Measurements from ENCODE around the gene RPAIN.
A peak's percentile ranks its signal among the peaks of the same experiment; 100 is the strongest.
"Not testable (repeated sequence)": the region's sequence is repeated elsewhere in the genome, so short reads cannot be mapped to it uniquely, and the experiment has no call there.

RPAIN gene

DNA sequence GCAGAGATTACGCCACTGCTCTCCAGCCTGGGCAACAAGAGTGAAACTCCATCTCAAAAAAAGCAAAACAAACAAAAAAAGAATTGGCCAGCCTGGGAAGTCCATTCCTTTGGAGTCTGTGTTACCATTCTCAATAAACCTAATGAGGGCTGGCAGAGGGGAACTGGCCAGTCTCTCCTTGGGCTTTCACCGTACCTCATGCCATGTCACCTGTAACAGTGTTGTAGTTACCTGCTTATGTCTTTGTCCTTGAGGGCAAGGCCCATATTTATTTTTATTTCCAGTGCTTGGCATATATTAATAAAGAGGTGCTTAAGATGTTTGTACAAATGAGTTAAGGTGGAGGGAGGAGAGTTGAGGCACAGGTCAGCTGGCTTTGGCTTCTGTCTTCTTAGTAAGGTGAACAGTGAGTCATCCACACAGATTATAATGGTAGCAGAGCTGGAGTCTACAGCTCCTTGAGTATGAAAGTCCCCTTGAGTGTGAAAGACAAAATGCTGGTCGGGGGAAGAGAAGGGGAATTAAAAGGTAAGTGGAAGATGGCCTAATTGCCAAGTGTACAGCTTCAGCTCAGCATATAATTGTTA lies 10.5 kb downstream of the RPAIN start:
- no peak for DNase-seq

DNA sequence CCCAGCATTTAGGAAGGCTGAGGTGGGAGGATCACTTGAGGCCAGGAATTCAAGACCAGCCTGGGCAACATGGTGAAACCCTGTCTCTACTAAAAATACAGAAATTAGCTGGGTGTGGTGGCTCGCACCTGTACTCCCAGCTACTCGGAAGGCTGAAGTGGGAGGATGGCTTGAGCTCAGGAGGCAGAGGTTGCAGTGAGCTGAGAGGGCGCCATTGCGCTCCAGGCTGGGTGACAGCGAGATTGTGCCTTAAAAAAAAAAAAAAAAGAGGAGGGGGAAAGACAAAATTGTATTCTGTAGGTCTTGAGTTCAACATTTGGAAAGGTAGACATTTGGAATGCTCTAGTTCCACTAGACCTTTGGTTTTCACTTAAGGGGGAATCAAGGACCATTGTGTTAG lies 11.3 kb downstream of the RPAIN start:
- not testable (repeated sequence) for DNase-seq

DNA sequence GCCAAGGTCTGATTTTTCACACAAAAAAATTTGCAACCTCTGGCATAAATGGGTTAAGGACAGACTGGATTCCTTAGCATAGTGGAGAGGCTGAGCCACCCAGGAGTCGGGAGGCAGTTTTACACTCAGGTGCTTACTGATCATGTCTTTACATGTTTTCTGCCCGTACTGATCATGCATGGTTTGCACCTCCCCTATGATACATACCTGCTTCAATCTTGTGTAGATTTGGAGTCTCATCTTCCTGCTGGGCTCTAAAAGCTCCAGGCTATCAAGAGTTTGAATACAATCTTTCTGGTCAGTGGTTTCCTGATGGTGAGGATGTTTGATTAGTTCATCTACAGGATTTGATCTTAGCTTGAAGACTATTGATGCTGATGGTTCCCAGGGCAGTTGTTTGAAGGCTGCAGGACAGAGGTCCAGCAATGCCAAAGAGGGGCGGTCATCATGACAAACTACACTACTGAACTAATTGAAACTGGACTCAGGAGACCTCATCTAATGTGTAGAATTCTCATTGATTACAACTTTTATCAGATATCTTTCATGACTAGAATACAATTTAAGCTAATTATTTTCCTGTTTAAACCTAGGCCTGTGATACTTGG lies 12.1 kb downstream of the RPAIN start:
- no peak for DNase-seq

DNA sequence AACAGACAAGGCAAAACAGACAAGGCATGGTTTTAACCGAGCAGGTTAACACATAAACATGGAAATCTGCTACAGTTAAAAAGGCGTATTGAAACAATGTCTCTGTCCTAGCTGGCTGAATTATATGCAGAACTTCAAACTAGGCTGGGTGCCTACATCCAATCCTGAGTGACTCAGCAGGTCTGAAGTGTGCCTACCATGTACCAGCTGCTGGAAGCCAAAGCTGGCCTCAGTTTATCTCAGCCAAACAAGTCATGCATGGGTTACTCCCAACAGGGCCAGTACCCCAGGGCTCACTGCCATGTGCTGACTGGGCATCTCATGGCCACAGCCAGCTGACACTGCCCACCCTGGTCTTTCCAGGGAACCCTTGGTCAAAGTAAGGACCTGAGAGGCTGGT lies 15.0 kb downstream of the RPAIN start:
- DNase-seq, result no peak

DNA sequence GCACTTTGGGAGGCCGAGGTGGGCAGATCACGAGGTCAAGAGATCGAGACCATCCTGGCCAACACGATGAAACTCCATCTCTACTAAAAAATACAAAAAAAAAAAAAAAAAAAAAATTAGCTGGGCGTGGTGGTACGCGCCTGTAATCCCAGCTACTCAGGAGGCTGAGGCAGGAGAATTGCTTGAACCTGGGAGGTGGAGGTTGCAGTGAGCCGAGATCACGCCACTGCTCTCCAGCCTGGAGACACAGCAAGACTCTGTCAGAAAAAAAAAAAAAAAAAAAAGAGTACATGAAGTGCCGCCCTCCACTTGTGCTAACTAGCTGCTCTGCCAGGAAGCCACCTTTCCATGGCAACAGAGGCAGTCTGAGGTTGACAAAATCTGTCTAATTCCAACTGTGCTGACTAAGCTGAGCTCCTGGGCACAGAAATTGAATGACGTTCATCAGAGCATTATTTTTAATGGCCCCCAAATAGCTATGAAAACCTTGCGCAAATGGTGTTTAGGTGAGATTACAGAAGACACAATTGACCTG lies 15.9 kb downstream of the RPAIN start:
- not testable (repeated sequence) for DNase-seq

DNA sequence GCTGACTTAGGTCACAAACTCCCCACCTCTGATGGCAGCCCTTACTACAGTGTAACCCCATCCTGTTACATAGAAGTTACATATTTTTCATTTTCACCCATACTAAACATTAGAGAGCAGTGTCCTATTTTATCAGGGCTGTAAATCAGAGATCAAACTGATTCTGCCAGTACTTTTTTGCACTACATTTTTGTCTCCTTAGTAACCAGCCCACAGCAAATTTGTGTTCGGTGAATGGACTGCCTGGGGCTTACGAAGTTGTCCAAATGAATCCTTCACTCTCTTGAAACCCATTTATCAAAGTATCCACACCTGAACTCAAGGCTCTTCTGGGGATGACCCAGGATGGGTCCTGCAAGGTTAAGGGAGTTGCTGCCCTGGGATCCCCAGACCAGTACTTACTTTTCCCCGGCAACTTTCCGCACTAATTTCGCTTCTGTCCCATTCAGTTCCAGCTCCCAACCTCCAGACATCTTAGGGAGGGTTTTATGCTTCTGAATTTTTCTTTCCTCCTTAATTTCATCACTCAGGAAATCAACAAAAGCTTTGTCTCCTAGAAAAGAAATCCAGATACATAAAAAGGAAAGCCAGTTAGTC lies 17.8 kb downstream of the RPAIN start:
- DNase-seq, result no peak

DNA sequence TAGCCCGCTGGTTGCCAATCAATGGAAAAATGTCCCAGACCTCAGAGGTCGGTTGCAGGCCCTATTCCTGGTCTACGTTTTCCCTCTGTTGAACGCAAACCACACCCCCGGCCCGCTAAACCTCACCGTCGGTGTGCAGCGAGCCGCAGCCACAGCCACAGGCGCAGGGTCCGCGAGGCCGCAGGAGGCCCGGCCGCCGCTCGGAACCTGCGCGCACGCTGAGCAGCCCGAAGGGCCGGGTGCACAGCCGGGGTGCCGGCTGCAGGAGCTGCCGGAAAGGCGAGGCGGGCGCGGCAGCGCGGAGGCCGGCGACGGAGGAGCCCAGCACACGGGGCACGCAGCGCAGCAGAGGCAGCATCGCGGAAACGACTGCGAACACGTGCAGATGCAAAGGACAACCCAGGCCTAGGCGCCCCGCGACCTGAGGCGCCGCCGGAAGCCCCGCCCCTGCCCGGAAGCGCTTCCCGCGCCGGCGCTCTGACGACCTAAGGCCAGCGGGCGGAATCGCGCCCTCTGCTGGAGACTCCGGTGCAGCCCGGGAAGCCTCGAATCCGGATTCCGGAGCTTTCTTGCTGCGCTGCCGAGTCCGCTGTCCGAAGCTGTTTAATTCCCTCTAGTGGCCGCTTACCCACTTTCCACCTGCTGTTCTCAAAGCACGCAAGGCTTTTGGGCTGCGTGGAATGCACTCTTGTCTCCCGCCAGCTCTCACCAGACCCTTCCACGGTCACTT lies 18.9 kb downstream of the RPAIN start, which contains the start of gene C1QBP:
TSS of gene C1QBP (minus strand) at position 440 of the 730 bp plus-strand sequence. CDS start at position 358, 82 bp downstream.
- peak; percentile 87 for DNase-seq

DNA sequence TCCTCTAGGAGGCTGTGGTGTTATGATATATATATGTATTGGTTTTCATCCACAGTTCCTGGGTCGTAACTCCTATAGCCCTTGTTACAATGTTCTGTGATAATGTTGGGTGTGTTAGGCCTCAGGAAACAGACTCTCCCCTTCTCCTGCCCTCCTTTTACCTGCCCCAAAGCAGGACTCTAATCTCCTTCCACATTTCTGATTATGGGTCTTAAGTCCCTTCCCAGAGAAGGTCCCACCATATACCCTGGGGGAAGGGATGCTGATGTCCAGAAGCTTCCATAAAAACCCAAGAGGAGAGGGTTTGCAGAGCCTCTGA lies 19.4 kb downstream of the RPAIN start:
- no peak for DNase-seq

DNA sequence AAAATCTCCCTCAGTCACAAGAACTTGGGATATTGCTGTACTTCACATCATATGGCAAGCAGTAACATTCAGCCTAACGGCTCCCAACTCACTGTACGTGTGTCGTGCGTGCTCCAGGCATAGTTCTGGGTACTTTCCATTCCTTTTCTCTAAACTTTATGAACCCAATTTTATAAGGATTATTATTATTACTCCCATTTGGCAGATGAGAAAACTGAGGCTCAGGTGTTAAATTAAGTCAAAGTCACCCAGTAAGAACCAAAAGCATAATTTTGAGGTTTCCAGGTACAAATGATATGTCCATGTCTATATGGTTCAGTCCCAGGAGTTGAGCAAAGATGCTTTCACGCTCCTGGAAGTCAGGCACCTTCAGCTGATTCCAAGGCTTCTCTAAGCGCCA lies 23.7 kb downstream of the RPAIN start:
- no peak for DNase-seq

DNA sequence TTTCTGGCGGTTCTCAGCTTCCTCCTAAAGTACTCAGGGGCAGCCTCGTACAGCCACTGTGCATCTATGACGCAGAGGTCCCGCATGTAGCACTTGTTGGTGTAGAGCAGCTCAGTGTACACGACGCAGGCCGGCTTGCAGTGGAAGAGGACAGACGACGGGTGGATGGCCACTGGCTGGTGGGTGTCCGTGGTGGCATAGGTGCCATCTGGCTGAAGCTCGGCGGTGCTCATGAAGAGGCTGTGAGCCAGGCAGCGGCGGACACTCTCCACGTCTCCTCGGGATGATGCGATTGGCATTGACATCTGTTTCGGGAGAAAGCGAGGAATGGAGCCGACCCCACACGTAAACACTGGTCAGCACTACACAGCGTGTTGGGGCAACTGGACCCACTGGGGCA lies 24.2 kb downstream of the RPAIN start:
- no peak for DNase-seq

DNA sequence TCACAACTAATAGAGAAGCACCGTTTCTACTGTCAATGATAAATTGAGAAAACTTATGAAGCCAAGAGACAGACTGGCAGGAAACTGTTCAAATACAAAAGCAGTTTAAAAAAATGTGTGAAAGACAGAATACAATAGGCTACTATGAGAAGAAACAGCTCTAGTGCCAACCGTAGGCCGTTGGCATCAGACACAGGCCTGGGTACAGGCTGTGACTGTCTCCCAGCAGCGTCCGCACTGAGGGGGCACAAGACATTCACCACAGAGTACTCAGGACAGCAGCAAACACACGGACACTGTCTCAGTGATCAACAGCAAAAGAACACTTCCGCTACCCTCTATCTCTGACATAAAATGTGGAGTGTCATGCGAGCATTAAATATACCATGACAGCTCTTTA lies 26.8 kb downstream of the RPAIN start:
- DNase-seq, result no peak

DNA sequence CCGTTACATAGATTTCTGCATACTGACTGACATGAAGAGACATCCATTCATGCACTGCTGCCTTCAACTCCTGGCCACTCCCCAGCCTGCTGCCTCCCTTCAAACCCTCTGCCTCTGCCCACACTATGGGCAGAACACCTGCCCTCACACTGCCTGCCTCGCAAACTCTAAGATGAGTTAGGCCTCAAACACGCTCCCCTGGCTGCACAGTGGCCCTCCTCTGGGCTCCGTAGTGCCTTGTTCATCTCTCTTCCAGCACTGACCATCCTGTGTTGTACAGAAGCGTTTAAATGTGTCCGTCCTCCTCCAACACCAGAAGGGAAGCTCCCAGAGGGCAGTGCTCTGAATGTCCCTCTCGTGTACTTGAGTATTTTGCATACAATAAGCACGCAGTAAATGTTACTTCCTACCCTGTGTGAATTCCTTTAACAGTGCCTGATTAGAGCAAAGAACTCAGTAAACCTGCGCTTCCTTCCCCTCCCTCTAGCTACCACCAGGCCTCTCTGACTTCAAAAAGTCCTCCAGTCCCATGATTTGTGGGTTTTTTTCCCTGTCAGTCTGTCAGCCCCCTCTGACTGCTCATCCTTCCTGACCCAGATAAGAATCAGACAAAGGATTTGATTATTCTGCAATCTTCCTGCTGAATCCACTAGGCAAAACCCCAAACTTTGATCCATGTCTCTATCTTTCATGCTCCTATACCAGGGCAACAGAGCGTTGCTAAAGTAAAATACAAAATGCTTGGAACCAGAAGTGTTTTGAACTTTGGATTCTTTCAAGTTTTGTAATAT lies 44.9 kb downstream of the RPAIN start:
- no peak for DNase-seq

DNA sequence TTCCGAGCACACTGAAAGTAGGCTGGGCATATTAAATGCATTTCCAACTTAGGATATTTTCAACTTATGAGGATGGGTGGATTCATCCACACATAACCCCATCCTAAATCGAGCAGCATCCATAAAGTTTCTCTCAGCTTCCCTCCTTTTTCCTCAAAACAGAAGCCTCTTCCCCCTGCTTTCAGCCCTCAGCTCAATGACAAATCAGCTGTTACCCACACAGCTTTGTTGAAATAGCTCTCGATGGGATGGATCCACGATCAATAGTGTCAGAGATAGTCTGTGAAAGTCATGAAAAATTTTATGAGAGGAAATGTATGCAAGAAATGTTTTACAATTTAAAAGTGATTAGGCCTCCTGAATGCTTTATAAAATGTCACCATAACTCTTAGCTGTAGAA lies 46.3 kb downstream of the RPAIN start:
- DNase-seq, result no peak

DNA sequence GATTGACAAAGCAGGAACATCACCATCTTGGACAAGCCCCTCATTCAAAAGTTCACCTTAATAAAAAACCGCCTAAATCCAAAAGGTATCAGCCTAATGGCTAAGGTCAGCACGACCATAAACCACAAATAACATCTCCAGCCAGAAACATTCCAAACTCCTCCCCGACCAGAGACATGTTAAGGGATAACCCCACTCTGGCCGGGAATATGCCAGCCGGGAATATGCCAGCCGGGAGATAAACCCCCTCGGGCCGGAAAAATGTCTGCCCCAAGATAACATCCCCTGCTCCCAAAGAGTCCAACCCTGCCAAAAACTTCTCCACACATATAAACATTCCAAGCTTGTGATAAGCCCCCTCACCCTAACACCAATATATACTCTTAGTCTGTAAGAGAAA lies 47.4 kb downstream of the RPAIN start:
- DNase-seq, result no peak

DNA sequence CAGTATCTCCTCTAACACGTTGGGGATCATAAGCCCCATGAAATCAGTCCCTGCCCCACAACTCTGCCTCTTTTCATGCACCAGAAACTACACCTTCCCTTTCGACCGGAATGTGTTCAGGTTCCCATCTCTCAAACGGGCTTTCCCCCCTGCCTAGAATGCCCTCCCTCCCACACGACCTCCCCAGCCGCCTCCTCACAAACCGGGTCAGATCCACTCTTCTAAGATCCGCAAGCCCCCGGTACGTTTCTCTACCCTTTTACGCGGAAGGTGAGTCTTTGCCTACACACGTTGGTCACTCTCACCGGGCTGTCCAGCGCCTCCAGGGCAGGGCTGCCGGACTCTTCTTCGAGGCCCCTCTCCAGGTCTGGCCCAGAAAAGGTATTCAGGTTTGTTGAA lies 48.1 kb downstream of the RPAIN start:
- DNase-seq, result no peak

DNA sequence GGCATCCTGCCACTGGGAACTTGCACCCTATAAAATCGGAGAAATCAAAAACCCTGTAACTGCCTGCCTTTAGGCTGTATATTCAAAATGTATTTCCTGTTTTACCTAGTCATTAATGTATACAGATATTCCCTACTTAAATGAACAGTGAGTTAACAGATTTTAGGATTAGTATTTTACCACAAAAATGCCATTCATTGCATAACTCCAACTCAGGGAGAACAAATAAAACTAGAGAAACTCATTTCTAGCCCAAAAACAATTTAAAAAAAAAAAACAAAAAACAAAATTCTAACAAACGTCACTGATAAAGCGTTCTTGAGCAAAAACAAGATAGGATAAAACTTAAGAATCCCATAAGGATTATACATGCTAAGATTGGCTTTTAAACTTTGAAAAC lies 52.5 kb downstream of the RPAIN start:
- DNase-seq, result no peak

DNA sequence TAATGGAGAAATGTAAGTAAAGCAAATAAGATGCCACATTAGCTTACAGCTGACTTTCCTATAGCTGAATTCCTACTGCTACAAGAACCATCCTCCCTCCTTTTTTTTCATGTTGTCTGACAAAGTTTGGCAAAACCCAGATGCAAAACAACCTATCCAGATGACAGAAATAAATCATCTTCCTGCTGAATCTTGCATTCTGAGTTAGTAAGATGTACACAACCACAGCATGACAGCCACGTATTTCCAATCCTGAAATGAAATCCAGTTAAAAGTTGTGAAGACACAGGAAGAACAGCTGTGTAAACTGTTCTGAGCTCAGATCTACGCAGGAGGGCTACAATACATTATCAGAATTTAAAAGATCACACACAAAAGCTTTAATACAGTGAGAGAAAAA lies 53.9 kb downstream of the RPAIN start:
- DNase-seq, result no peak

DNA sequence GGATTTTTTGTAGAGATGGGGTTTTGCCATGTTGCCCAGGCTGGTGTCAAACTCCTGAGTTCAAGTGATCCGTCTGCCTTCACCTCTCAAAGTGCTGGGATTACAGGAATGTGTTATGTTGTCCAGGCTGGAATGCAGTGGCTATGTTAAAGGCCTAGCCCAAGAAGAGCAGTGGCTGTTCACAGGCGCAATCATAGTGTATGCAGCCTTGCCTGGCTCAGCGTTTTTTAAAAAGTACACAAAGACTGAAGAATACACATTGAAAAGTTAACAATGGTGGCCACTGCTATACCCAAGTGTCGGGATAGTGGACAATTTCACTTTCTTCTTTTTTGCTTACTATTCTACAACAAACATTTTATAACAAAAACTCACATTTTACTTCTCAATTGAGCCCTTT lies 59.0 kb downstream of the RPAIN start:
- DNase-seq, result no peak

DNA sequence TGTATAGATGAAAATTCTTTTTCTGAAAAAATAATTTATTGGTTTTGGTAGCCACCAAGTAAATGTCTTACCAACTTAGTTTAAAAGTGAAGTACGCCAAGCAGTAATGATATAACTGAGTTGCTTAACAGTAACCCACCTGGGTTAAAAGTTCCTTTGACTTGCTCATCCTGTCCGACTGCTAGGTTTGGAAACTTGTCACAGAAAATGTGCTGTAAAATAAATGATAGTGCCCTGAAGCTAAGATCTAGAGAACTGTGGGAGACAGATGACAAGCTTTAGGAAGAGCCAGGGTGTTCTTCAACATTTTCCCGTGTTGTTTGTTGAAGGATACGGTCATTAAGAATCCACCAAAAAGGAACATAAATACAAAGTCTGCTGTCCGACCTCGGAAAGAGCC lies 61.0 kb downstream of the RPAIN start:
- no peak for DNase-seq

DNA sequence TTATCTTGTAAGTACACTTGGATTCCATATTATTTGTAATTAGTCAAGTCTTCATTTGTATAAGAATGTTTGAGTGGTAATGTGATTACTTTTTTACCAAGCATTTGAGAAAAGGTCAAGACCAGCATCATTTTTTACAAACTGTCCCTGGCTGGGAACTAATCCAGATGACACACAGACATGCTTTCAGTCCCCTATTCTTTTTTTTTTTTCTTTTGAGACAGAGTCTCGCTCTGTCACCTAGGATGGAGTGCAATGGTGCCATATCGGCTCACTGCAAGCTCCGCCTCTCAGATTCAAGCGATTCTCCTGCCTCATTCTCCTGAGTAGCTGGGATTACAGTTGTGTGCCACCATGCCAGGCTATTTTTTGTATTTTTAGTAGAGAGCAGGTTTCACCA lies 61.5 kb downstream of the RPAIN start:
- DNase-seq, result no peak

All from activated CD4-positive, alpha-beta T cell treated with anti-CD3 and anti-CD28 coated beads for 1 hour (primary cell).